ENCODE data around the gene HLCS. TPM values are rescaled to one million over a fixed set of nuclear protein-coding genes. Genes with fewer than 3 reads are reported as not detected.
A peak's percentile ranks its signal among the peaks of the same experiment; 100 is the strongest.

HLCS gene
- total and polyA plus RNA-seq, 2 donors (not counting 3 experiments of a cell fraction or from before 2014, with no cell fraction given) = 6.7 to 17.2 TPM

GRCh38 chr21:36706482-36706852 lies 260.0 kb downstream of the HLCS start:
- intact Hi-C loops (cut with micrococcal nuclease) (loop anchor here (5.0 kb wide), 1 partner anchor 284 kb away; no protein-coding TSS in a partner anchor), dilution Hi-C loops (cut with MboI; ENCODE audit: extremely low pct_ligation_motif_present, low sequenced_read_pairs) (no loop called here)
- no peak overlapping the region for H3K4me2 ChIP-seq (ENCODE audit: insufficient read depth, low read length)
- TF ChIP-seq EZH2 (IDR thresholded peaks at IDR 0.05; ENCODE audit: borderline replicate concordance, low read depth, low read length, severe bottlenecking) = no peak
- TF ChIP-seq FOS (IDR thresholded peaks at IDR 0.05; ENCODE audit: borderline replicate concordance, insufficient read depth, low read length) = no peak
- TF ChIP-seq POLR2AphosphoS5 (IDR thresholded peaks at IDR 0.05; ENCODE audit: insufficient read depth, low read depth, low read length) = no peak
- no peak for TF ChIP-seq POLR2A (IDR thresholded peaks at IDR 0.05; ENCODE audit: low read depth, low read length)
- TF ChIP-seq MYC (IDR thresholded peaks at IDR 0.05; ENCODE audit: low read depth, low read length) = no peak
- no TSS peak for BruUV-seq (replicated peaks)
- H3K9me1 ChIP-seq (replicated peaks; ENCODE audit: control insufficient read depth, extremely low read depth, insufficient read depth, low read length) = no peaks in the 10 kb centered on the region
- no peak overlapping the region for H2AFZ ChIP-seq (ENCODE audit: low read depth, low read length)
- ChIA-PET POLR2A (no interaction called here), CTCF (interaction anchor here (1.5 to 2.1 kb wide), 2 partner anchors 76 to 211 kb away, joined by 5 to 6 read pairs; no protein-coding TSS in a partner anchor)
- no peak overlapping the region for H3K9ac ChIP-seq (replicated peaks; ENCODE audit: extremely low read depth, insufficient read depth, low read length)
- DNase-seq (ENCODE audit: low read depth, low spot score) = no peak
- H3K27ac ChIP-seq (ENCODE audit: insufficient read depth, low read depth, low read length) = no peak overlapping the region
- FAIRE-seq = no peak
- no peaks in the 10 kb centered on the region for H3K79me2 ChIP-seq (ENCODE audit: control insufficient read depth, insufficient read depth, low read length)
- no peaks in the 10 kb centered on the region for H3K36me3 ChIP-seq (ENCODE audit: control insufficient read depth in 2 of 2, extremely low read depth in 1 of 2, insufficient read depth in 2 of 2, low read length in 2 of 2)
- no peaks in the 10 kb centered on the region for H3K9me3 ChIP-seq (replicated peaks; ENCODE audit: control insufficient read depth, insufficient read depth, low read length)
- no peaks in the 10 kb centered on the region for H4K20me1 ChIP-seq (replicated peaks; ENCODE audit: control insufficient read depth, extremely low read depth, insufficient read depth, low read length)
- H3K27me3 ChIP-seq (ENCODE audit: control insufficient read depth in 2 of 2, insufficient read depth in 2 of 2, low read length in 2 of 2) = peaks cover 96 to 100% of the 10 kb centered on the region in 2 experiments
- H3K4me1 ChIP-seq (ENCODE audit: control insufficient read depth, extremely low read depth, insufficient read depth, low read length) = peaks cover 2% of the 10 kb centered on the region
- H3K4me3 ChIP-seq (replicated peaks in 1 of 3; ENCODE audit: insufficient read depth in 1 of 3, low read depth in 1 of 3, low read length in 3 of 3) = no peak overlapping the region

GRCh38 chr21:36705679-36706481 lies 260.6 kb downstream of the HLCS start:
- H3K27ac ChIP-seq (ENCODE audit: insufficient read depth, low read depth, low read length) = no peak overlapping the region
- dilution Hi-C loops (cut with MboI; ENCODE audit: extremely low pct_ligation_motif_present, low sequenced_read_pairs) = no loop called here
- no peaks in the 10 kb centered on the region for H4K20me1 ChIP-seq (replicated peaks; ENCODE audit: control insufficient read depth, extremely low read depth, insufficient read depth, low read length)

More at GRCh38 chr21:36705679-36706481, 260.6 kb downstream of the HLCS start:
- Histone ChIP-seq H3K36me3 (ENCODE audit: control insufficient read depth in 2 of 2, extremely low read depth in 1 of 2, insufficient read depth in 2 of 2, low read length in 2 of 2) (no peaks in the 10 kb centered on the region), H3K4me1 (ENCODE audit: control insufficient read depth, extremely low read depth, insufficient read depth, low read length) (peaks cover 3% of the 10 kb centered on the region), H3K27me3 (ENCODE audit: control insufficient read depth in 2 of 2, insufficient read depth in 2 of 2, low read length in 2 of 2) (peaks cover 97 to 100% of the 10 kb centered on the region in 2 experiments), H3K4me3 (replicated peaks in 1 of 3; ENCODE audit: insufficient read depth in 1 of 3, low read depth in 1 of 3, low read length in 3 of 3) (no peak overlapping the region), H2AFZ (ENCODE audit: low read depth, low read length) (no peak overlapping the region), H3K79me2 (ENCODE audit: control insufficient read depth, insufficient read depth, low read length) (no peaks in the 10 kb centered on the region), H3K9me1 (replicated peaks; ENCODE audit: control insufficient read depth, extremely low read depth, insufficient read depth, low read length) (no peaks in the 10 kb centered on the region), H3K9me3 (replicated peaks; ENCODE audit: control insufficient read depth, insufficient read depth, low read length) (no peaks in the 10 kb centered on the region), H3K9ac (replicated peaks; ENCODE audit: extremely low read depth, insufficient read depth, low read length) (no peak overlapping the region), H3K4me2 (ENCODE audit: insufficient read depth, low read length) (no peak overlapping the region)
- ChIA-PET POLR2A (no interaction called here), CTCF (interaction anchor here (1.5 to 2.1 kb wide), 2 partner anchors 75 to 211 kb away, joined by 5 to 6 read pairs; no protein-coding TSS in a partner anchor)
- intact Hi-C loops (cut with micrococcal nuclease) = loop anchor here (5.0 kb wide), 1 partner anchor 284 kb away; no protein-coding TSS in a partner anchor
- no TSS peak for BruUV-seq (replicated peaks)
- no peak for DNase-seq (ENCODE audit: low read depth, low spot score)
- peak in 1 of 2 donors; percentile 22 for TF ChIP-seq CTCF (IDR thresholded peaks at IDR 0.05; ENCODE audit: extremely low read depth in 1 of 2, insufficient read depth in 1 of 2, low read depth in 1 of 2, low read length in 2 of 2)
- TF ChIP-seq EZH2 (IDR thresholded peaks at IDR 0.05; ENCODE audit: borderline replicate concordance, low read depth, low read length, severe bottlenecking) = peak; percentile 17
- TF ChIP-seq JUN (IDR thresholded peaks at IDR 0.05; ENCODE audit: borderline replicate concordance, insufficient read depth, insufficient read length, low read depth) = no peak
- FAIRE-seq = no peak

All from endothelial cell of umbilical vein (primary cell).